ENCODE data around the gene INTS3. TPM values are rescaled to one million over a fixed set of nuclear protein-coding genes. Genes with fewer than 3 reads are reported as not detected.
A peak's percentile ranks its signal among the peaks of the same experiment; 100 is the strongest.
"Not testable (repeated sequence)": the region's sequence is repeated elsewhere in the genome, so short reads cannot be mapped to it uniquely, and the experiment has no call there.

The INTS3 gene
- polyA plus RNA-seq, 12 donors = 34.5 to 239 (median 37.6) TPM

GRCh38 chr1:153775458-153776327 is 47.8 kb downstream of the INTS3 start:
- DNase-seq = peak; percentile 57

GRCh38 chr1:153776352-153776751 is 48.5 kb downstream of the INTS3 start:
- DNase-seq = no peak

GRCh38 chr1:153776845-153777370 is 49.1 kb downstream of the INTS3 start:
- no peak for DNase-seq

GRCh38 chr1:153777648-153778047 is 49.8 kb downstream of the INTS3 start:
- no peak for DNase-seq

GRCh38 chr1:153778051-153778823 is 50.4 kb downstream of the INTS3 start:
- DNase-seq = no peak

GRCh38 chr1:153778824-153779519 is 51.1 kb downstream of the INTS3 start:
- no peak for DNase-seq

- DNase-seq = no peak
Observed at GRCh38 chr1:153779781-153780541, 52.1 kb downstream of the INTS3 start.

- no peak for DNase-seq
Observed at GRCh38 chr1:153780551-153780950, 52.7 kb downstream of the INTS3 start.

- not testable (repeated sequence) for DNase-seq
Observed at GRCh38 chr1:153782648-153783047, 54.8 kb downstream of the INTS3 start.

- peak; percentile 95 for DNase-seq
Observed at GRCh38 chr1:153783233-153784190, 55.7 kb downstream of the INTS3 start.

GRCh38 chr1:153786038-153786790 is 58.4 kb downstream of the INTS3 start:
- DNase-seq = no peak

GRCh38 chr1:153789478-153790034 is 61.7 kb downstream of the INTS3 start:
- DNase-seq = no peak

GRCh38 chr1:153790313-153790965 is 62.6 kb downstream of the INTS3 start:
- DNase-seq = peak; percentile 89

GRCh38 chr1:153790966-153791647 is 63.3 kb downstream of the INTS3 start:
- DNase-seq = no peak

- no peak for DNase-seq
Observed at GRCh38 chr1:153791648-153792253, 63.9 kb downstream of the INTS3 start.

GRCh38 chr1:153792631-153793041 is 64.8 kb downstream of the INTS3 start:
- no peak for DNase-seq

GRCh38 chr1:153793261-153793972 is 65.6 kb downstream of the INTS3 start:
- no peak for DNase-seq

Measured in muscle of arm (tissue), 12 donors.